Trophoblast cell (in vitro differentiated cells and primary cell): Measurements from ENCODE around the gene CHST9.

Source experiments
- DNase-seq, 2 donors: peaks; one replicate each; pipeline ENCODE4 v3.0.0-alpha.2; 2016
- H2AFZ ChIP-seq: 2 replicates; pipeline ENCODE4 v1.6.1; 2013; ENCODE audit warnings: low read length, moderate library complexity, mild to moderate bottlenecking; ENCODE audit not compliant: insufficient read depth, poor library complexity
- H2AK5ac ChIP-seq: 2 replicates; pipeline ENCODE4 v1.6.1; 2013; ENCODE audit warnings: mild to moderate bottlenecking, low read length
- H2BK120ac ChIP-seq: 2 replicates; pipeline ENCODE4 v1.6.1; 2013; ENCODE audit warnings: low read length, mild to moderate bottlenecking, moderate library complexity; ENCODE audit not compliant: insufficient read depth, poor library complexity
- H2BK12ac ChIP-seq: 2 replicates; pipeline ENCODE4 v1.6.1; 2013; ENCODE audit warnings: mild to moderate bottlenecking, low read length, moderate library complexity
- H2BK5ac ChIP-seq: 2 replicates; pipeline ENCODE4 v1.6.1; 2013; ENCODE audit warnings: low read length, low read depth, moderate library complexity, mild to moderate bottlenecking; ENCODE audit not compliant: poor library complexity
- H3K14ac ChIP-seq: 2 replicates; pipeline ENCODE4 v1.6.1; 2013; ENCODE audit warnings: mild to moderate bottlenecking, low read length
- H3K18ac ChIP-seq: 2 replicates; pipeline ENCODE4 v1.6.1; 2013; ENCODE audit warnings: mild to moderate bottlenecking, low read length
- H3K23ac ChIP-seq: 2 replicates; pipeline ENCODE4 v1.6.1; 2013; ENCODE audit warnings: low read length
- H3K27ac ChIP-seq: 2 replicates; pipeline ENCODE4 v1.5.1; 2013; ENCODE audit warnings: low read depth, mild to moderate bottlenecking, inconsistent platforms, low read length, moderate library complexity
- H3K27me3 ChIP-seq: 2 replicates; pipeline ENCODE4 v1.6.1; 2013; ENCODE audit warnings: inconsistent platforms, mild to moderate bottlenecking, low read length, moderate library complexity; ENCODE audit not compliant: insufficient read depth
- H3K36me3 ChIP-seq, 2 experiments: 1 replicate in 1 of 2; 2 replicates in 1 of 2; pipeline ENCODE4 v1.6.1; 2013; ENCODE audit warnings: low read length in 2 of 2, mild to moderate bottlenecking in 2 of 2, moderate library complexity in 1 of 2; ENCODE audit not compliant: insufficient read depth in 2 of 2, control insufficient read depth in 1 of 2
- H3K4ac ChIP-seq: 2 replicates; pipeline ENCODE4 v1.6.1; 2013; ENCODE audit warnings: low read depth, mild to moderate bottlenecking, low read length, moderate library complexity
- H3K4me1 ChIP-seq, 2 experiments: 1 replicate in 1 of 2; 2 replicates in 1 of 2; pipeline ENCODE4 v1.6.1; 2013; ENCODE audit warnings: low read length in 2 of 2, mild to moderate bottlenecking in 2 of 2, moderate library complexity in 1 of 2; ENCODE audit not compliant: insufficient read depth in 2 of 2, control insufficient read depth in 1 of 2
- H3K4me2 ChIP-seq: 2 replicates; pipeline ENCODE4 v1.6.1; 2013; ENCODE audit warnings: inconsistent platforms, mild to moderate bottlenecking, low read length, moderate library complexity
- H3K4me3 ChIP-seq: 2 replicates; pipeline ENCODE4 v1.5.1; 2013; ENCODE audit warnings: mild to moderate bottlenecking, low read depth, low read length, inconsistent platforms
- H3K79me1 ChIP-seq: one replicate; pipeline ENCODE4 v1.6.1; 2013; ENCODE audit warnings: low read length
- H3K79me2 ChIP-seq: 2 replicates; pipeline ENCODE4 v1.6.1; 2013; ENCODE audit warnings: low read length, mild to moderate bottlenecking; ENCODE audit not compliant: control insufficient read depth, insufficient read depth, poor library complexity
- H3K9ac ChIP-seq: 2 replicates; pipeline ENCODE4 v1.6.1; 2013; ENCODE audit warnings: mild to moderate bottlenecking, low read length
- H3K9me3 ChIP-seq: 2 replicates; pipeline ENCODE4 v1.6.1; 2013; ENCODE audit warnings: low read depth, mild to moderate bottlenecking, control low read depth, inconsistent platforms, low read length; ENCODE audit not compliant: insufficient read depth
- H4K12ac ChIP-seq: 2 replicates; pipeline ENCODE4 v1.6.1; 2013; ENCODE audit warnings: low read depth, mild to moderate bottlenecking, low read length, moderate library complexity
- H4K8ac ChIP-seq: 2 replicates; pipeline ENCODE4 v1.6.1; 2013; ENCODE audit warnings: low read depth, mild to moderate bottlenecking, low read length, moderate library complexity
- H4K91ac ChIP-seq: one replicate; pipeline ENCODE4 v1.6.1; 2013; ENCODE audit warnings: low read depth, mild to moderate bottlenecking, low read length, moderate library complexity
- WGBS: extraction: QIAGEN DNeasy Blood & Tissue Kit; methylation state at CpG from one replicate; pipeline ENCODE4 v1.1.7; 2013; ENCODE audit warnings: missing lambda C conversion rate; ENCODE audit not compliant: insufficient read length, insufficient coverage; ENCODE audit errors: extremely low coverage; 5-methylcytosine and 5-hydroxymethylcytosine counted together

The CHST9 gene

GRCh38 chr18:27135504-27136207, 49.5 kb downstream of the CHST9 start:
- Histone ChIP-seq H3K9me3 (no peaks in the 10 kb centered on the region), H4K91ac (no peak overlapping the region), H2AFZ (no peak overlapping the region), H3K4me1 (peaks cover 7 to 8% of the 10 kb centered on the region in 2 experiments), H3K4ac (no peak overlapping the region), H4K12ac (no peak overlapping the region), H3K79me2 (no peaks in the 10 kb centered on the region), H3K9ac (no peak overlapping the region), H3K14ac (no peak overlapping the region), H2BK5ac (no peak overlapping the region), H3K23ac (no peak overlapping the region), H3K4me3 (no peak overlapping the region), H2AK5ac (no peak overlapping the region), H3K27me3 (no peaks in the 10 kb centered on the region), H4K8ac (no peak overlapping the region), H2BK12ac (no peak overlapping the region), H2BK120ac (no peak overlapping the region), H3K18ac (no peak overlapping the region), H3K27ac (no peak overlapping the region), H3K4me2 (no peak overlapping the region), H3K36me3 (no peaks in the 10 kb centered on the region), H3K79me1 (no peaks in the 10 kb centered on the region)
- no CpG with 5 or more reads among the region's 7 CpGs for WGBS
- DNase-seq: no peak

GRCh38 chr18:27130065-27130630, 55.0 kb downstream of the CHST9 start:
- no peak overlapping the region for H4K8ac ChIP-seq
- no peaks in the 10 kb centered on the region for H3K4me1 ChIP-seq
- H3K23ac ChIP-seq: no peak overlapping the region
- H3K4me2 ChIP-seq: no peak overlapping the region
- H3K9ac ChIP-seq: no peak overlapping the region
- no peak overlapping the region for H3K4me3 ChIP-seq
- H3K14ac ChIP-seq: no peak overlapping the region
- DNase-seq: no peak
- no peak overlapping the region for H3K4ac ChIP-seq
- H2AK5ac ChIP-seq: no peak overlapping the region
- H3K9me3 ChIP-seq: no peaks in the 10 kb centered on the region
- H2BK120ac ChIP-seq: no peak overlapping the region
- H2BK12ac ChIP-seq: no peak overlapping the region
- H4K91ac ChIP-seq: no peak overlapping the region
- no CpG with 5 or more reads among the region's 7 CpGs for WGBS
- no peak overlapping the region for H2BK5ac ChIP-seq
- H3K27ac ChIP-seq: no peak overlapping the region
- no peaks in the 10 kb centered on the region for H3K79me2 ChIP-seq
- no peaks in the 10 kb centered on the region for H3K36me3 ChIP-seq
- no peak overlapping the region for H2AFZ ChIP-seq
- no peak overlapping the region for H4K12ac ChIP-seq
- H3K27me3 ChIP-seq: no peaks in the 10 kb centered on the region
- no peaks in the 10 kb centered on the region for H3K79me1 ChIP-seq
- no peak overlapping the region for H3K18ac ChIP-seq

- no peak overlapping the region for H2BK120ac ChIP-seq
- WGBS: no CpG with 5 or more reads among the region's 1 CpG
- no peak for DNase-seq
- H3K4ac ChIP-seq: no peak overlapping the region
- no peak overlapping the region for H3K4me2 ChIP-seq
- no peaks in the 10 kb centered on the region for H3K36me3 ChIP-seq
- H3K9me3 ChIP-seq: no peaks in the 10 kb centered on the region
- no peak overlapping the region for H2AFZ ChIP-seq
- no peak overlapping the region for H4K12ac ChIP-seq
- H3K4me1 ChIP-seq: no peaks in the 10 kb centered on the region
- no peak overlapping the region for H2BK5ac ChIP-seq
- H3K14ac ChIP-seq: no peak overlapping the region
- H4K91ac ChIP-seq: no peak overlapping the region
- H3K27me3 ChIP-seq: no peaks in the 10 kb centered on the region
- no peak overlapping the region for H3K23ac ChIP-seq
- H2AK5ac ChIP-seq: no peak overlapping the region
- H3K18ac ChIP-seq: no peak overlapping the region
- no peak overlapping the region for H2BK12ac ChIP-seq
- no peak overlapping the region for H3K9ac ChIP-seq
- no peaks in the 10 kb centered on the region for H3K79me1 ChIP-seq
- H3K79me2 ChIP-seq: no peaks in the 10 kb centered on the region
- no peak overlapping the region for H3K27ac ChIP-seq
- H4K8ac ChIP-seq: no peak overlapping the region
- H3K4me3 ChIP-seq: no peak overlapping the region
Observed at GRCh38 chr18:27124196-27124595, 60.9 kb downstream of the CHST9 start.

- Histone ChIP-seq H3K4ac (no peak overlapping the region), H2BK12ac (no peak overlapping the region), H4K91ac (no peak overlapping the region), H3K79me1 (no peaks in the 10 kb centered on the region), H3K36me3 (no peaks in the 10 kb centered on the region), H2BK120ac (no peak overlapping the region), H2AK5ac (no peak overlapping the region), H3K4me1 (no peaks in the 10 kb centered on the region), H3K9ac (no peak overlapping the region), H4K8ac (no peak overlapping the region), H2BK5ac (no peak overlapping the region), H3K27me3 (no peaks in the 10 kb centered on the region), H3K4me3 (no peak overlapping the region), H3K18ac (no peak overlapping the region), H2AFZ (no peak overlapping the region), H3K14ac (no peak overlapping the region), H3K23ac (no peak overlapping the region), H3K79me2 (no peaks in the 10 kb centered on the region), H4K12ac (no peak overlapping the region), H3K27ac (no peak overlapping the region), H3K4me2 (no peak overlapping the region), H3K9me3 (no peaks in the 10 kb centered on the region)
- WGBS: no CpG with 5 or more reads among the region's 1 CpG
- DNase-seq: peak in 1 of 2 donors; percentile 41
Observed at GRCh38 chr18:27121108-27121507, 64.0 kb downstream of the CHST9 start.
